ENCODE measurements around the gene KRTAP4-11. TPM values are rescaled to one million over a fixed set of nuclear protein-coding genes. Genes with fewer than 3 reads are reported as not detected.
"Not testable (repeated sequence)": the region's sequence is repeated elsewhere in the genome, so short reads cannot be mapped to it uniquely, and the experiment has no call there.

The KRTAP4-11 gene
- total RNA-seq, 1 donor from 2014 or later: not detected

DNA sequence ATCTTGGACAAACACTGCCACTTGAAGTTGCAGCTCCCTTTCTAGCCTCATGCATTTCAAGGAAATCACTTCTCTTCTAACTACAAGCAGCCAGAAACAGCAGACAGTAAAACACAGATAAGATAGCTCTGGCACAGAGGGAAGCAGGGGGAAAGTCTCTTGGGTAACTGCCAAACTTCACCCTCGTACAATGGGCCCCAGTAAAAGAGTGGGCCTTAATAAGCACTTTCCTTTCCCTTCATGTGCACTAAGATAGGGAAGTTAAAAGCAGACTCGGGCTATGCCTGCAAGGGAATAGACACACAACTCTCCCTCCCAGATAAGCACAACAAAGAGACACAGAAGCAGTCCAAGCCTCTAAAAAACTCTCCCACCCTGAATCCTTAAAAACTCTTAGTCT, 35.7 kb upstream of the KRTAP4-11 start:
- H3K27ac Mint-ChIP-seq: no peak overlapping the region
- Histone ChIP-seq H4K20me1 (ENCODE audit: low read depth) (no peaks in the 10 kb centered on the region), H3K79me2 (ENCODE audit: low read depth) (no peaks in the 10 kb centered on the region), H3K4me3 (no peak overlapping the region), H3K36me3 (no peaks in the 10 kb centered on the region), H3F3A (ENCODE audit: low read depth) (no peaks in the 10 kb centered on the region), H2AFZ (replicated peaks) (peak overlapping the region; percentile 52), H3K27ac (no peak overlapping the region), H3K9ac (no peak overlapping the region), H3K4me1 (no peaks in the 10 kb centered on the region), H3K4me2 (no peak overlapping the region), H3K9me3 (ENCODE audit: low read depth) (no peaks in the 10 kb centered on the region), H3K27me3 (no peaks in the 10 kb centered on the region)
- no peaks in the 10 kb centered on the region for H3K9me3 Mint-ChIP-seq
- H3K36me3 Mint-ChIP-seq: no peaks in the 10 kb centered on the region
- DNase-seq (ENCODE audit: low spot score): no peak
- no peak overlapping the region for H3K4me3 Mint-ChIP-seq
- no peaks in the 10 kb centered on the region for H3K4me1 Mint-ChIP-seq
- H3K27me3 Mint-ChIP-seq (ENCODE audit: insufficient read depth, low read depth): peaks cover 2% of the 10 kb centered on the region
- TF ChIP-seq EZH2 (IDR thresholded peaks at IDR 0.05) (no peak), CTCF (IDR thresholded peaks at IDR 0.05) (no peak)

DNA sequence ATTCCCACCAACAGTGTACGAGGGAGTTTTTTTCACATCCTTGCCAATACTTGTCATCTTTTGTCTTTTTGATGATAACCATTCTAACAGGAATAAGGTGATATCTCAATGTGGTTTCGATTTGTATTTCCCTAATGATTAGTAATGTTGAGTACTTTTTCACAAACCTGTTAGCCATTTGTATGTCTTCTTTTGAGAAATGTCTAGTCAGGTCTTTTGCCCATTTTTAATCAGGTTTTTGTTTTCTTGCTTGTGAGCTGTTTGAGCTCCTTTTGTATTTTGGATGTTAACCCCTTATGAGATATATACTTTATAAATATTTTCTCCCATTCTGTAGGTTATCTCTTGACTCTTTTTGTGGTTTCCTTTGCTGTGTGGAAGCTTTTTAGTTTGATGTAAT, 33.4 kb upstream of the KRTAP4-11 start:
- Histone ChIP-seq H3K36me3 (no peaks in the 10 kb centered on the region), H3K27me3 (no peaks in the 10 kb centered on the region), H3K27ac (no peak overlapping the region), H4K20me1 (ENCODE audit: low read depth) (no peaks in the 10 kb centered on the region), H3K9me3 (ENCODE audit: low read depth) (no peaks in the 10 kb centered on the region), H3K9ac (no peak overlapping the region), H3K79me2 (ENCODE audit: low read depth) (no peaks in the 10 kb centered on the region), H3F3A (ENCODE audit: low read depth) (no peaks in the 10 kb centered on the region), H3K4me1 (no peaks in the 10 kb centered on the region), H2AFZ (replicated peaks) (no peak overlapping the region), H3K4me3 (no peak overlapping the region), H3K4me2 (no peak overlapping the region)
- no peaks in the 10 kb centered on the region for H3K9me3 Mint-ChIP-seq
- no peak overlapping the region for H3K27ac Mint-ChIP-seq
- TF ChIP-seq EZH2 (IDR thresholded peaks at IDR 0.05) (no peak), EZH2phosphoT487 (IDR thresholded peaks at IDR 0.05) (no peak), CTCF (IDR thresholded peaks at IDR 0.05) (no peak)
- H3K27me3 Mint-ChIP-seq (ENCODE audit: insufficient read depth, low read depth): peaks cover 2% of the 10 kb centered on the region
- H3K4me1 Mint-ChIP-seq: no peaks in the 10 kb centered on the region
- no peak overlapping the region for H3K4me3 Mint-ChIP-seq
- no peaks in the 10 kb centered on the region for H3K36me3 Mint-ChIP-seq
- no peak for DNase-seq (ENCODE audit: low spot score)

DNA sequence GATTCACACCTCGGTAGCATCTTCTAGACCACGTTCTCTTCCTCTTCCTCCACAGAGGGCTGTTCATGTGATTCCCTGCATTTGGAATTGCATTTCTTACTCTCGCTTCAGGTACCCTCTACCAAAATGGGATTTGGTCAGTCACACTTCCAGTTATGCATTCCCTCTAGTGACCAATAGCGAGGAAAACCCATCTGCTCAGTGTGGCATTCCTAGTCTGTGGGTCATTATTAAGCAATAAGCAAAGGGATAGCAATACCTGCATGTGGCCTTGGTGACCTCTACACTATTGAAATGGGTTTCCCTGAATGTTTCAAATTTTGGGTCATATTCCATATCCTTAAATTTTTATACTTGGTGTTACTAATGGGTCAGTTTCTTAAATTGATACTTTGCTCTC, 31.9 kb upstream of the KRTAP4-11 start:
- Histone ChIP-seq H3K79me2 (ENCODE audit: low read depth) (no peaks in the 10 kb centered on the region), H3K4me3 (no peak overlapping the region), H4K20me1 (ENCODE audit: low read depth) (no peaks in the 10 kb centered on the region), H3K9ac (no peak overlapping the region), H2AFZ (replicated peaks) (no peak overlapping the region), H3K4me1 (no peaks in the 10 kb centered on the region), H3K27me3 (no peaks in the 10 kb centered on the region), H3K27ac (no peak overlapping the region), H3F3A (ENCODE audit: low read depth) (no peaks in the 10 kb centered on the region), H3K9me3 (ENCODE audit: low read depth) (no peaks in the 10 kb centered on the region), H3K4me2 (no peak overlapping the region), H3K36me3 (no peaks in the 10 kb centered on the region)
- no peak for TF ChIP-seq EZH2 (IDR thresholded peaks at IDR 0.05)
- no peak for TF ChIP-seq CTCF (IDR thresholded peaks at IDR 0.05)
- TF ChIP-seq EZH2phosphoT487 (IDR thresholded peaks at IDR 0.05): no peak
- H3K27ac Mint-ChIP-seq: no peak overlapping the region
- H3K4me3 Mint-ChIP-seq: no peak overlapping the region
- no peak for DNase-seq (ENCODE audit: low spot score)
- peaks cover 2% of the 10 kb centered on the region for H3K27me3 Mint-ChIP-seq (ENCODE audit: insufficient read depth, low read depth)
- no peaks in the 10 kb centered on the region for H3K36me3 Mint-ChIP-seq
- H3K4me1 Mint-ChIP-seq: no peaks in the 10 kb centered on the region
- no peaks in the 10 kb centered on the region for H3K9me3 Mint-ChIP-seq

- Mint-ChIP-seq H3K4me1 (no peaks in the 10 kb centered on the region), H3K27ac (no peak within 1 kb of the TSS), H3K27me3 (ENCODE audit: insufficient read depth, low read depth) (peaks cover 2% of the 10 kb centered on the region), H3K9me3 (no peaks in the 10 kb centered on the region), H3K4me3 (no peak within 1 kb of the TSS), H3K36me3 (no peaks in the 10 kb centered on the region)
- H3K27me3 ChIP-seq: no peaks in the 10 kb centered on the region
- H3K4me1 ChIP-seq: no peaks in the 10 kb centered on the region
- H4K20me1 ChIP-seq (ENCODE audit: low read depth): no peaks in the 10 kb centered on the region
- no peak within 1 kb of the TSS for H3K4me2 ChIP-seq
- H3K27ac ChIP-seq: no peak within 1 kb of the TSS
- no peaks in the 10 kb centered on the region for H3K9me3 ChIP-seq (ENCODE audit: low read depth)
- DNase-seq (ENCODE audit: low spot score): no peak
- no peaks in the 10 kb centered on the region for H3K36me3 ChIP-seq
- no peaks in the 10 kb centered on the region for H3F3A ChIP-seq (ENCODE audit: low read depth)
- no peak within 1 kb of the TSS for H2AFZ ChIP-seq (replicated peaks)
- no peak for TF ChIP-seq EZH2phosphoT487 (IDR thresholded peaks at IDR 0.05)
- TF ChIP-seq EZH2 (IDR thresholded peaks at IDR 0.05): no peak
- TF ChIP-seq CTCF (IDR thresholded peaks at IDR 0.05): no peak
- no peaks in the 10 kb centered on the region for H3K79me2 ChIP-seq (ENCODE audit: low read depth)
- no peak within 1 kb of the TSS for H3K4me3 ChIP-seq
- no peak within 1 kb of the TSS for H3K9ac ChIP-seq
Measured at GRCh38 chr17:41149652-41149985, 31.4 kb upstream of the KRTAP4-11 start, which contains the start of gene KRTAP4-5. TSS of gene KRTAP4-5 (minus strand) at chr17:41149825. CDS start at chr17:41149767, 58 bp downstream.

DNA sequence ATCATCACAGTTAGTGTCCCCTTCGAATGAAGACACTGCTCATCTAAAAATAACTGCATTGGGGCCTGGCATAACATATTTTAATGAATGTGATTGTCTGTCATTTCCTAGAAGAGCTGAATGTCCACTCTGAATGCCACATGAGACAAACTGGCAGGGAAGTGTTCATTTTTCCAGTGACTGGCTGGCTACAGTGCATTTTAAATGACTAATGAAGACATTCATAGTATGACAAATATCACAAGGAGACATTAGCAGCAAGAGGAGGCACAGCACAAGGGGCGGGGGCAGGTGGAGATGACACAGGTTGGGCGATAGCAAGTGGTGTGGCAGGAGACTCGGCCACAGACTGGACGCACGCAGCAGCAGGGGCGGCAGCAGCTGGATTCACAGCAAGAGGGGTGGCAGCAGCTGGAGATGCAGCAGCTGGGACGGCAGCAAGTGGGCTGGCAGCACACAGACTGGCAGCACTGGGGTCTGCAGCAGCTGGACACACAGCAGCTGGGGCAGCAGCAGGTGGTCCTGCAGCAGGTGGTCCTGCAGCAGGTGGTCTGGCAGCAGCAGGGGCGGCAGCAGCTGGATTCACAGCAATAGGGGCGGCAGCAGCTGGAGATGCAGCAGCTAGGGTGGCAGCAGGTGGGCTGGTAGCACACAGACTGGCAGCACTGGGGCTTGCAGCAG, 30.9 kb upstream of the KRTAP4-11 start:
- H3K9ac ChIP-seq; H3K79me2 ChIP-seq (ENCODE audit: low read depth); H3K9me3 ChIP-seq (ENCODE audit: low read depth); H3K27me3 Mint-ChIP-seq (ENCODE audit: insufficient read depth, low read depth); DNase-seq (ENCODE audit: low spot score); H4K20me1 ChIP-seq (ENCODE audit: low read depth); H3K4me1 ChIP-seq; H3K27ac Mint-ChIP-seq; H3K27ac ChIP-seq; H3K36me3 ChIP-seq; H3K4me2 ChIP-seq; H3K9me3 Mint-ChIP-seq; H3K36me3 Mint-ChIP-seq; H2AFZ ChIP-seq (replicated peaks); H3K4me3 ChIP-seq; H3K27me3 ChIP-seq; H3K4me1 Mint-ChIP-seq; H3F3A ChIP-seq (ENCODE audit: low read depth); H3K4me3 Mint-ChIP-seq: not testable (repeated sequence)
